Measurements from ENCODE around the gene MAP2K5. TPM values are rescaled to one million over a fixed set of nuclear protein-coding genes. Genes with fewer than 3 reads are reported as not detected.

Gene MAP2K5
- total RNA-seq, 2 experiments from 2014 or later: 22.2 to 27.9 TPM

- H3K4me1 Mint-ChIP-seq (ENCODE audit: low read depth): peaks cover 24% of the 10 kb centered on the region
- no peaks in the 10 kb centered on the region for H3K36me3 Mint-ChIP-seq (ENCODE audit: low read depth)
- no peak overlapping the region for H3K27ac Mint-ChIP-seq
- Histone ChIP-seq H3K36me3 (ENCODE audit: insufficient read depth, low read length) (no peaks in the 10 kb centered on the region), H3K4me1 (ENCODE audit: insufficient read depth, low read length) (peaks cover 4% of the 10 kb centered on the region), H3K27me3 (ENCODE audit: control insufficient read depth in 1 of 2, insufficient read depth in 2 of 2, low read length in 2 of 2) (no peaks in the 10 kb centered on the region), H3K9me3 (ENCODE audit: control insufficient read depth in 1 of 2, insufficient read depth in 1 of 2, low read length in 2 of 2) (no peaks in the 10 kb centered on the region), H3K27ac (ENCODE audit: low read depth in 1 of 2, low read length in 2 of 2) (no peak overlapping the region), H3K4me3 (ENCODE audit: low read length) (no peak overlapping the region)
- no peak overlapping the region for H3K4me3 Mint-ChIP-seq
- CTCF ChIA-PET: no interaction called here
- DNase-seq (no peak), ATAC-seq (ENCODE audit: poor library complexity) (no peak)
- no peaks in the 10 kb centered on the region for H3K27me3 Mint-ChIP-seq
- TF ChIP-seq CTCF (IDR thresholded peaks at IDR 0.05): no peak
- POLR2A ChIA-PET: interaction anchor here (1.1 kb wide), 1 partner anchor 10 kb away, joined by 3 read pairs; no protein-coding TSS in a partner anchor
- intact Hi-C loops (cut with DNase I, micrococcal nuclease): no loop called here
- no peaks in the 10 kb centered on the region for H3K9me3 Mint-ChIP-seq
These were observed 189.7 kb downstream of the MAP2K5 start for GRCh38 chr15:67732164-67732563.

- Histone ChIP-seq H3K27ac (ENCODE audit: low read depth in 1 of 2, low read length in 2 of 2) (no peak overlapping the region), H3K4me3 (ENCODE audit: low read length) (no peak overlapping the region), H3K4me1 (ENCODE audit: insufficient read depth, low read length) (peaks cover 4% of the 10 kb centered on the region), H3K9me3 (ENCODE audit: control insufficient read depth in 1 of 2, insufficient read depth in 1 of 2, low read length in 2 of 2) (no peaks in the 10 kb centered on the region), H3K36me3 (ENCODE audit: insufficient read depth, low read length) (no peaks in the 10 kb centered on the region), H3K27me3 (ENCODE audit: control insufficient read depth in 1 of 2, insufficient read depth in 2 of 2, low read length in 2 of 2) (no peaks in the 10 kb centered on the region)
- Mint-ChIP-seq H3K4me3 (no peak overlapping the region), H3K36me3 (ENCODE audit: low read depth) (no peaks in the 10 kb centered on the region), H3K27ac (no peak overlapping the region), H3K9me3 (no peaks in the 10 kb centered on the region), H3K27me3 (no peaks in the 10 kb centered on the region), H3K4me1 (ENCODE audit: low read depth) (peaks cover 29% of the 10 kb centered on the region)
- DNase-seq (no peak), ATAC-seq (ENCODE audit: poor library complexity) (no peak)
- ChIA-PET CTCF (interaction anchor here (0.7 to 1.5 kb wide), 3 partner anchors 9 to 16 kb away, joined by 3 to 6 read pairs (median 3); no protein-coding TSS in a partner anchor), POLR2A (interaction anchor here (1.1 to 1.7 kb wide), 2 partner anchors 10 to 12 kb away, joined by 3 read pairs; no protein-coding TSS in a partner anchor)
- no peak for TF ChIP-seq CTCF (IDR thresholded peaks at IDR 0.05)
- intact Hi-C loops (cut with DNase I, micrococcal nuclease): no loop called here
These were observed 190.3 kb downstream of the MAP2K5 start for GRCh38 chr15:67732671-67733374.

- TF ChIP-seq CTCF (IDR thresholded peaks at IDR 0.05): no peak
- CTCF ChIA-PET: no interaction called here
- no peak overlapping the region for H3K27ac Mint-ChIP-seq
- Histone ChIP-seq H3K4me3 (ENCODE audit: low read length) (no peak overlapping the region), H3K27ac (ENCODE audit: low read depth in 1 of 2, low read length in 2 of 2) (no peak overlapping the region), H3K36me3 (ENCODE audit: insufficient read depth, low read length) (no peaks in the 10 kb centered on the region), H3K4me1 (ENCODE audit: insufficient read depth, low read length) (peaks cover 4% of the 10 kb centered on the region), H3K27me3 (ENCODE audit: control insufficient read depth in 1 of 2, insufficient read depth in 2 of 2, low read length in 2 of 2) (no peaks in the 10 kb centered on the region), H3K9me3 (ENCODE audit: control insufficient read depth in 1 of 2, insufficient read depth in 1 of 2, low read length in 2 of 2) (no peaks in the 10 kb centered on the region)
- no peak for ATAC-seq (ENCODE audit: poor library complexity)
- H3K4me1 Mint-ChIP-seq (ENCODE audit: low read depth): peaks cover 30% of the 10 kb centered on the region
- H3K36me3 Mint-ChIP-seq (ENCODE audit: low read depth): no peaks in the 10 kb centered on the region
- no peaks in the 10 kb centered on the region for H3K27me3 Mint-ChIP-seq
- DNase-seq: no peak
- no peaks in the 10 kb centered on the region for H3K9me3 Mint-ChIP-seq
- POLR2A ChIA-PET: no interaction called here
- intact Hi-C loops (cut with DNase I, micrococcal nuclease): no loop called here
- no peak overlapping the region for H3K4me3 Mint-ChIP-seq
These were observed 193.4 kb downstream of the MAP2K5 start for GRCh38 chr15:67735896-67736295.

Measured in CD4-positive, alpha-beta T cell (primary cell).